ENCODE data around the gene EIF3L.

GRCh38 chr22:37824674-37825641 is 24.3 kb upstream of the EIF3L start:
- no peak for TF ChIP-seq CTCF (IDR thresholded peaks at IDR 0.05)
- TF ChIP-seq POLR2A (IDR thresholded peaks at IDR 0.05) = no peak
- TF ChIP-seq POLR2AphosphoS5 (IDR thresholded peaks at IDR 0.05) = no peak
- TF ChIP-seq EP300 (IDR thresholded peaks at IDR 0.05; ENCODE audit: low read depth) = no peak

All from transverse colon (tissue), 4 donors.